Loucy (cell line): ENCODE data around the gene IDUA.
"Not testable (repeated sequence)": the region's sequence is repeated elsewhere in the genome, so short reads cannot be mapped to it uniquely, and the experiment has no call there.

Experiments
- H2AFZ ChIP-seq: fragments of 200-600 bp; sonication (generic); 2 replicates; pipeline ENCODE4 v1.6.0; 2016; ENCODE audit warnings: antibody characterized with exemption, mild to moderate bottlenecking, low read length, moderate library complexity
- H3F3A ChIP-seq: fragments of 200-600 bp; 2 replicates; pipeline ENCODE4 v1.6.0; 2016; ENCODE audit warnings: antibody characterized with exemption, low read depth, mild to moderate bottlenecking
- H3K27me3 ChIP-seq: fragments of 200-600 bp; sonication (generic); 2 replicates; pipeline ENCODE4 v1.6.1; 2014; ENCODE audit warnings: low read length, mild to moderate bottlenecking; ENCODE audit not compliant: insufficient read depth, poor library complexity, severe bottlenecking
- H3K36me3 ChIP-seq: fragments of 200-600 bp; sonication (generic); 2 replicates; pipeline ENCODE4 v1.6.1; 2016; ENCODE audit warnings: low read length; ENCODE audit not compliant: insufficient read depth
- H3K4me1 ChIP-seq: fragments of 200-600 bp; sonication (generic); 2 replicates; pipeline ENCODE4 v1.5.1; 2014; ENCODE audit warnings: low read length, mild to moderate bottlenecking; ENCODE audit not compliant: insufficient read depth, poor library complexity, severe bottlenecking
- H3K4me2 ChIP-seq: fragments of 200-600 bp; sonication (generic); 2 replicates; pipeline ENCODE4 v1.6.0; 2014; ENCODE audit warnings: antibody characterized with exemption, low read length, low read depth, mild to moderate bottlenecking; ENCODE audit not compliant: poor library complexity, severe bottlenecking
- H3K4me3 ChIP-seq: fragments of 200-600 bp; sonication (generic); 2 replicates; pipeline ENCODE4 v1.5.1; 2014; ENCODE audit warnings: low read length, mild to moderate bottlenecking, mixed read lengths; ENCODE audit not compliant: poor library complexity, severe bottlenecking
- H3K79me2 ChIP-seq: fragments of 200-600 bp; sonication (generic); 2 replicates; pipeline ENCODE4 v1.6.1; 2014; ENCODE audit warnings: low read length; ENCODE audit not compliant: insufficient read depth
- H3K9ac ChIP-seq: fragments of 200-600 bp; sonication (generic); 2 replicates; pipeline ENCODE4 v1.6.0; 2014; ENCODE audit warnings: mild to moderate bottlenecking, low read depth, low read length, moderate library complexity; ENCODE audit not compliant: poor library complexity, severe bottlenecking
- H3K9me2 ChIP-seq: fragments of 200-600 bp; sonication (generic); replicated peaks from 2 replicates; pipeline ENCODE4 v1.6.1; 2016; ENCODE audit warnings: low read depth, low read length, mixed read lengths
- H3K9me3 ChIP-seq: fragments of 200-600 bp; sonication (generic); 2 replicates; pipeline ENCODE4 v1.6.1; 2014; ENCODE audit warnings: mild to moderate bottlenecking, antibody characterized with exemption, low read length, low read depth; ENCODE audit not compliant: insufficient read depth
- H4K20me1 ChIP-seq: fragments of 200-600 bp; sonication (generic); 2 replicates; pipeline ENCODE4 v1.6.0; 2014; ENCODE audit warnings: antibody characterized with exemption, low read length, mild to moderate bottlenecking; ENCODE audit not compliant: insufficient read depth, poor library complexity, severe bottlenecking
- EZH2phosphoT487 ChIP-seq: fragments of 200-600 bp; IDR thresholded peaks from 2 replicates; pipeline ENCODE4 v1.6.1; 2018; ENCODE audit warnings: antibody characterized with exemption, mild to moderate bottlenecking, moderate library complexity, borderline replicate concordance
- TF ChIP-seq, protein P1 (sequence below): fragments of 200-600 bp; sonication (generic); conservative IDR thresholded peaks from 2 replicates; pipeline ENCODE4 v1.5.1; 2014; ENCODE audit warnings: mild to moderate bottlenecking, antibody characterized with exemption, low read length

IDUA gene

DNA sequence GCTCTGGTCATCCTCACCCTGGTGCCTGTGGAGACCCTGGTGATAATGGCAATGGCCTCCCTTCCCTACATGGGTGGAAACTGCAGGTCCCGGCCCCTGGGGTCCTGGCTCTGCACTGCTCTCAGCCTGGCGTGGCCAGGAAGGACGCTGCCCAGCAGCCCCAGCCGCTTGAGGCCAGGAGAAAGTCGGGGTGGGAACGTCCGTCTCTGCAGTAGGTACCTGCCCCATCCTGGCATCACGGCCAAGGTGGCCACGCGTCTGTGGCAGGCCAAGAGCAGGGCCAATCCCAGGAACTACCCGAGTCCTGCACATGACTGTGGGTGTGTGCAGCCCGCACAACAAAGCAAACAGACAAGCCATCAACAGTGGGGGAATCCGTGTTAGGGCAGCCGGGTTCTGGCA, 58.4 kb downstream of the IDUA start:
- Histone ChIP-seq H3K9ac (no peak overlapping the region), H3K27me3 (no peaks in the 10 kb centered on the region), H4K20me1 (no peaks in the 10 kb centered on the region), H3K9me3 (peaks cover 11% of the 10 kb centered on the region; the same call in 1 of the 2 replicates), H3K36me3 (no peaks in the 10 kb centered on the region), H3F3A (no peaks in the 10 kb centered on the region), H2AFZ (no peak overlapping the region), H3K4me2 (no peak overlapping the region), H3K9me2 (no peaks in the 10 kb centered on the region), H3K4me3 (no peak overlapping the region), H3K79me2 (no peaks in the 10 kb centered on the region), H3K4me1 (no peaks in the 10 kb centered on the region)
- no peak for TF ChIP-seq EZH2phosphoT487
- TF ChIP-seq, protein P1, sequence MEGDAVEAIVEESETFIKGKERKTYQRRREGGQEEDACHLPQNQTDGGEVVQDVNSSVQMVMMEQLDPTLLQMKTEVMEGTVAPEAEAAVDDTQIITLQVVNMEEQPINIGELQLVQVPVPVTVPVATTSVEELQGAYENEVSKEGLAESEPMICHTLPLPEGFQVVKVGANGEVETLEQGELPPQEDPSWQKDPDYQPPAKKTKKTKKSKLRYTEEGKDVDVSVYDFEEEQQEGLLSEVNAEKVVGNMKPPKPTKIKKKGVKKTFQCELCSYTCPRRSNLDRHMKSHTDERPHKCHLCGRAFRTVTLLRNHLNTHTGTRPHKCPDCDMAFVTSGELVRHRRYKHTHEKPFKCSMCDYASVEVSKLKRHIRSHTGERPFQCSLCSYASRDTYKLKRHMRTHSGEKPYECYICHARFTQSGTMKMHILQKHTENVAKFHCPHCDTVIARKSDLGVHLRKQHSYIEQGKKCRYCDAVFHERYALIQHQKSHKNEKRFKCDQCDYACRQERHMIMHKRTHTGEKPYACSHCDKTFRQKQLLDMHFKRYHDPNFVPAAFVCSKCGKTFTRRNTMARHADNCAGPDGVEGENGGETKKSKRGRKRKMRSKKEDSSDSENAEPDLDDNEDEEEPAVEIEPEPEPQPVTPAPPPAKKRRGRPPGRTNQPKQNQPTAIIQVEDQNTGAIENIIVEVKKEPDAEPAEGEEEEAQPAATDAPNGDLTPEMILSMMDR = no peak

DNA sequence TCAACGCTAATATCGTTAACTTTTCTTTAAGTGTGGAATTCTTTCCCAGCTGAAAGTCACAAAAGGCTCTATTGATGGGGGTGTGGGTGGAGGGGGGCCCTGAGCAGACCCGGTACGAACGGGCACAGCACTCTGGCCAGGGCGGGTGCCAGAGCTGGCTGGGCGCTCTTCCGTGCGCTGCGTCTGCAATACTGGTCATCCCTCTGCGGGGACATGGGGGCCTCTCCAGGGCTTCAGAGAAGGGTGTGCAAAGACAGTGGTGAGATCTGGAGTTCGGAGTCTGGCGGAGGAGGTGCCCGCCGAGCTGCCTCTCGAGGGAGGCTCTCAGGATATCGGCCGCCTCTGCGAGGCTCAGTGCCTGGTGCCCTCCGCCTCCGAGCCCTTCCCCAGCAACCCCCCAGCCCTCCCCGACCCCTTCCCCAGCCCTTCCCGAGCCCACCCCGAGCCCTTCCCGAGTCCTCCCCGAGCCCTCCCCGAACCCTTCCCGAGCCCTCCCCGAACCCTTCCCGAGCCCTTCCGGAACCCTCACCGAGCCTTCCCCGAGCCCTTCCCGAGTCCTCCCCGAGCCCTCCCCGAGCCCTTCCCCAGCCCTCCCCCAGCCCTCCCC, 58.9 kb downstream of the IDUA start:
- Histone ChIP-seq H3K36me3 (no peaks in the 10 kb centered on the region), H3K4me2 (no peak overlapping the region)
- no peak for TF ChIP-seq EZH2phosphoT487
- TF ChIP-seq, protein P1 = no peak

DNA sequence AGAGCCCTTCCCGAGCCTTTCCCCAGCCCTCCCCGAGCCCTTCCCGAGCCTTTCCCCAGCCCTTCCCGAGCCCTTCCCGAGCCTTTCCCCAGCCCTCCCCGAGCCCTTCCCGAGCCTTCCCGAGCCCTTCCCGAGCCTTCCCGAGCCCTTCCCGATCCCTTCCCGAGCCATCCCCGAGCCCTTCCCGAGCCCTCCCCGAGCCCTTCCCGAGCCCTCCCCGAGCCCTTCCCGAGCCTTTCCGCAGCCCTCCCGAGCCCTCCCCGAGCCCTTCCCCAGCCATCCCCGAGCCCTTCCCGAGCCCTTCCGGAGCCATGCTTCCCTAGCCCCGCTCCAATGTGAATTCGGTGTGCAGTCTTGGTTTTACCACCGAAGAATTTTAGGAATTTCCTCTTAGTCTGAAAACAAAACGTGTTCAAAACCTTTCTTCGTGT, 59.8 kb downstream of the IDUA start:
- not testable (repeated sequence) for H2AFZ ChIP-seq, H3K79me2 ChIP-seq, H3K4me2 ChIP-seq, H3K9ac ChIP-seq, H3K27me3 ChIP-seq, H3K4me3 ChIP-seq, H3K9me2 ChIP-seq, H3F3A ChIP-seq, H3K36me3 ChIP-seq, H4K20me1 ChIP-seq, H3K4me1 ChIP-seq
- H3K9me3 ChIP-seq = peaks cover 14% of the 10 kb centered on the region; the same call in 1 of the 2 replicates

More for the DNA sequence above, 58.9 kb downstream of the IDUA start:
- H3K9me3 ChIP-seq = peaks cover 14% of the 10 kb centered on the region; the same call in 1 of the 2 replicates
- H3K27me3 ChIP-seq = no peaks in the 10 kb centered on the region
- H3K9ac ChIP-seq = no peak overlapping the region
- no peaks in the 10 kb centered on the region for H4K20me1 ChIP-seq
- no peak overlapping the region for H2AFZ ChIP-seq
- no peaks in the 10 kb centered on the region for H3K9me2 ChIP-seq
- no peaks in the 10 kb centered on the region for H3K79me2 ChIP-seq
- H3K4me1 ChIP-seq = no peaks in the 10 kb centered on the region
- H3K4me3 ChIP-seq = no peak overlapping the region
- H3F3A ChIP-seq = no peaks in the 10 kb centered on the region
